ENCODE results near the gene CIDEB.

The CIDEB gene

DNA sequence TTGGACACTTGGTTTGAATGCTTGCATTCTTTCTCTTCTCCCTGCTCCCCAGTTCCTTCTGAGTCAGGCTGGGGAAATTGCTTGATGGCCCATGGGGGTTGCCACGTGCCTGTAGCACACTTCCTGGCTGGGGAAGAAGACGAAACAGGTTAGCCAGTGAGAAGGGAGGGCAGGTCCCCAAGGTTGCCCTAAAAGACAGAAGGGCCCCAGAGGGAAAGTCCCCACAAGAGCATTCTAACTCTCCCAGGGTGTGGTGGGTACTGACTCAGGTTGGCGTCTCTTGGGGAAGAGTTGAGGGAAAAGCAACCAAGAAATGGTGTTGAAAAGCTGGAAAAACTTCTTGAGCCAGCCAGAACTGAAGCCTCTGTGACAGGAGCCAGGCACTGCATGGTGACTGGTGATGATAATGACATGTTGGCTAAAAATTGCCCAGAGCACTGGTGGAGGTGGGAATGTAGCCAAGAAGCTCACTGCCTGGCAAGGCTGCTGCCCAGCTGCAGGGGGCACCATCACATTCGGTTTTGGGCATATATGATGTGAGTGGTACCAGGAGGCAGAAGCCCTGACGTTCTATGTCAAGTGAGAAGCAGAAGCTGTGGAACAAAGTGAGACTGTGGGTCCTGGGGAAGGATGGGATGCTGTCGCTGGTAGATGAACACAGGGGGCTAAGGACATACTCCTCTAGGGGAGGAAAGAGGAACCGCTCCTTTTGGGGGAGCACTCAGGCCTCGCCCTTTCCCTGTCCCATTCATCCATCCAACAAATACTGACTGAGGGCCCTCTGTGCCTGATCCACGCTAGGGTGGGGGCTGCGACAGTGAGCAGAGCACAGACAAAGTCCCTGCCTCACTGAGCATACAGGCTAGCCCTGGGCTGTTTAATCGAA lies 28.2 kb downstream of the CIDEB start:
- Histone ChIP-seq H3K9me3 (ENCODE audit: severe bottlenecking) (no peaks in the 10 kb centered on the region), H3K36me3 (ENCODE audit: low read depth) (no peaks in the 10 kb centered on the region), H3K4me3 (ENCODE audit: severe bottlenecking) (no peak overlapping the region), H3K27ac (ENCODE audit: poor library complexity, severe bottlenecking) (no peak overlapping the region), H3K27me3 (ENCODE audit: insufficient read depth, poor library complexity, severe bottlenecking) (no peaks in the 10 kb centered on the region), H3K4me1 (ENCODE audit: insufficient read depth, poor library complexity, severe bottlenecking) (peaks cover 18% of the 10 kb centered on the region)
- no peak for ATAC-seq (ENCODE audit: low read depth)
- TF ChIP-seq, protein P1, sequence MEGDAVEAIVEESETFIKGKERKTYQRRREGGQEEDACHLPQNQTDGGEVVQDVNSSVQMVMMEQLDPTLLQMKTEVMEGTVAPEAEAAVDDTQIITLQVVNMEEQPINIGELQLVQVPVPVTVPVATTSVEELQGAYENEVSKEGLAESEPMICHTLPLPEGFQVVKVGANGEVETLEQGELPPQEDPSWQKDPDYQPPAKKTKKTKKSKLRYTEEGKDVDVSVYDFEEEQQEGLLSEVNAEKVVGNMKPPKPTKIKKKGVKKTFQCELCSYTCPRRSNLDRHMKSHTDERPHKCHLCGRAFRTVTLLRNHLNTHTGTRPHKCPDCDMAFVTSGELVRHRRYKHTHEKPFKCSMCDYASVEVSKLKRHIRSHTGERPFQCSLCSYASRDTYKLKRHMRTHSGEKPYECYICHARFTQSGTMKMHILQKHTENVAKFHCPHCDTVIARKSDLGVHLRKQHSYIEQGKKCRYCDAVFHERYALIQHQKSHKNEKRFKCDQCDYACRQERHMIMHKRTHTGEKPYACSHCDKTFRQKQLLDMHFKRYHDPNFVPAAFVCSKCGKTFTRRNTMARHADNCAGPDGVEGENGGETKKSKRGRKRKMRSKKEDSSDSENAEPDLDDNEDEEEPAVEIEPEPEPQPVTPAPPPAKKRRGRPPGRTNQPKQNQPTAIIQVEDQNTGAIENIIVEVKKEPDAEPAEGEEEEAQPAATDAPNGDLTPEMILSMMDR (IDR thresholded peaks at IDR 0.05; ENCODE audit: poor library complexity, severe bottlenecking): peak; percentile 20
- no peak for DNase-seq (ENCODE audit: low spot score)

DNA sequence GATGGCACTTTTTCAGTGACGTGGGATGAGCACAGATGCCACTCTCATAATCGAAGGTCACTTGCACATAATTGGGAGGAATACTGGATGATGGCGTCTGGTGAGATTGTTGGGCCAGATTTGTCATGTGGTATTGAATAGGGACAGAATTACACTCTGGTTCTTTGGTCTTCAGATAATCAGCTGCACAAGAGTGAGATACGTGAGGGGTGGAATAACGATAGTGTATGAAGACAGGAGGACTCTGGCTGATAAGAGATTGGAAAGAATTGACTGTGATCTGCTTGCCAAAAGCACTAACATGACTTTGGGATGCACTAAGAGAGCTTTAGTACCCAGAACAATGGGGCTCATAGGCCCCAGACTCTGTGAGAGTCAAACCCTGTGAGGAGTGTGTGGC lies 29.4 kb downstream of the CIDEB start:
- ATAC-seq (ENCODE audit: low read depth): no peak
- no peaks in the 10 kb centered on the region for H3K27me3 ChIP-seq (ENCODE audit: insufficient read depth, poor library complexity, severe bottlenecking)
- TF ChIP-seq, protein P1 (IDR thresholded peaks at IDR 0.05; ENCODE audit: poor library complexity, severe bottlenecking): no peak
- DNase-seq (ENCODE audit: low spot score): no peak
- H3K4me1 ChIP-seq (ENCODE audit: insufficient read depth, poor library complexity, severe bottlenecking): peaks cover 20% of the 10 kb centered on the region
- no peak overlapping the region for H3K4me3 ChIP-seq (ENCODE audit: severe bottlenecking)
- H3K36me3 ChIP-seq (ENCODE audit: low read depth): no peaks in the 10 kb centered on the region
- no peak overlapping the region for H3K27ac ChIP-seq (ENCODE audit: poor library complexity, severe bottlenecking)
- H3K9me3 ChIP-seq (ENCODE audit: severe bottlenecking): no peaks in the 10 kb centered on the region

GRCh38 chr14:24277606-24278321 lies 30.0 kb downstream of the CIDEB start:
- Histone ChIP-seq H3K4me3 (ENCODE audit: severe bottlenecking) (no peak overlapping the region), H3K27me3 (ENCODE audit: insufficient read depth, poor library complexity, severe bottlenecking) (no peaks in the 10 kb centered on the region), H3K27ac (ENCODE audit: poor library complexity, severe bottlenecking) (no peak overlapping the region), H3K36me3 (ENCODE audit: low read depth) (no peaks in the 10 kb centered on the region), H3K9me3 (ENCODE audit: severe bottlenecking) (no peaks in the 10 kb centered on the region), H3K4me1 (ENCODE audit: insufficient read depth, poor library complexity, severe bottlenecking) (peaks cover 25% of the 10 kb centered on the region)
- DNase-seq (ENCODE audit: low spot score) (no peak), ATAC-seq (ENCODE audit: low read depth) (no peak)
- TF ChIP-seq, protein P1 (IDR thresholded peaks at IDR 0.05; ENCODE audit: poor library complexity, severe bottlenecking): no peak

DNA sequence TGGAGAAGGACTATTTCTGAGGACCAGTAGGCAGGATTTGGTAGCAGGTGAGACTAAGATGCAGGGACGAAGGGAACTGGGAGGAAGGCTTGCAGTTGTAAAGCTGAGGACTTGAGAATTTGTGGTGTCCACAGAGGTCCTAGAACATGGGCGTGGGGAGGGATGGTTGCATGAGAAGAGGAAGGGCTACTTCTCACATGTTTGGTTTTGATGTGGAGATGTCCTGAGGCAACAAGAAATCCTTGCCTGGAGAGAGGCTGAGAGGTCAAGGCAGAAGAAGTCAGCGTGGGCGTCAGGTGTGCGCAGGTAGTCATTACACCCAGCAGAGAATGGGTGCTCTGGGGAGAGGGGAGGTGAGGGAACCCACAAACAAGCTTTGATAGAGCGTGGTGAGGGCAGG lies 30.7 kb downstream of the CIDEB start:
- no peak overlapping the region for H3K27ac ChIP-seq (ENCODE audit: poor library complexity, severe bottlenecking)
- H3K36me3 ChIP-seq (ENCODE audit: low read depth): no peaks in the 10 kb centered on the region
- H3K4me1 ChIP-seq (ENCODE audit: insufficient read depth, poor library complexity, severe bottlenecking): peaks cover 32% of the 10 kb centered on the region
- no peak for DNase-seq (ENCODE audit: low spot score)
- no peaks in the 10 kb centered on the region for H3K27me3 ChIP-seq (ENCODE audit: insufficient read depth, poor library complexity, severe bottlenecking)
- H3K9me3 ChIP-seq (ENCODE audit: severe bottlenecking): no peaks in the 10 kb centered on the region
- no peak for ATAC-seq (ENCODE audit: low read depth)
- TF ChIP-seq, protein P1 (IDR thresholded peaks at IDR 0.05; ENCODE audit: poor library complexity, severe bottlenecking): no peak
- no peak overlapping the region for H3K4me3 ChIP-seq (ENCODE audit: severe bottlenecking)
